NCI-H1048 (cell line): Measurements from ENCODE around the gene C6orf89.

Source experiments
- DNase-seq: peaks from one replicate; lab custom pipeline; 2025; lab: John Stamatoyannopoulos, UW

C6orf89 gene

DNA sequence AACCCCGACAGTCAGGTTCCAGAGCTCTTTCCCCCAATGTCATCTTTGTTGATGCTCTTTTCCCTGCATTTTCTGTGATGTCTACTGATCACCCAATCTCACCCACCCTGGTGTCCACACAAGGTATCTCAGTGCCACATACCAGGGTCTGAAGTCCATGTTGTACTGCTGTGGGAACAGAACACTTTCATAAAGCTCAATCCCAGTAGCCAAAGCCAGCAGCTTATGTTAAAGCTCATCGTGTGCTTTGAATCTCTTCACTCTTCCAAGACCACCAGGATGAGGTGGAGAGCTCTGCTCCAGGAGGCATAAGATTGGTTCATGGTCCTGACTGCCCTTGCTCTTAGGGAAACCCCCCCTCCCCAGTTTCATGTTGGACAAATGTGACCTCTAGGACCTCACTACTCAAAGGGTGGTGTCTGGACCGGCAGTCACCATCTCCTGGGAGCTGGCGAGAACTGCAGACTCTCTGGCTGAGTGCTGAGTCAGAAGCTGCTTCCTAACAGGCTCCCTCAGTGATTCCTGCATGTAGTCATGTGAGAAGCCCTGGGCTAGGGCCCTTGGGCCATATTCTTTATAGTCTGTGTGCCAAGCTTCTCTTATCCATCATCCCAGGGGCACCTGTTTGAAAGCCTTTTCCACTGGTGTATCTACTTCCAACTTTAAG lies 33.1 kb upstream of the C6orf89 start:
- no peak for DNase-seq

DNA sequence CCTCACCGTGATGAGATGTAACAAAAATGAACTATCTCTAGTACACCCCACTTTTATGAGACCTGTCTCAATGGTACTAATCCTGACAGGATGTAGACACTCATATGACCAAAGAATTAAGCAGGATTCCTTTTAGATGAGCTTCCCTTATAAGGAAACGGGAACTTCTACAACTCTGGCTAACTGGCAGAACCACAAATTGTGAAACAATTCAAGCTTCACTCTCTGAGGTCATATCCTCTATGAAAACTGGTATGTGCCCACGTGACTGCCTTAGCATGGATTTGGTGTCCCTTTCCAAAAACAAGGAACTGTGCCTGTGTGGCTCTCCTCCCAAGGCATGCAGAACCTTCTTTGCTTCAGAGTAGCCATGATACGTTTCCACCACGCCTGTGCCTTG lies 32.4 kb upstream of the C6orf89 start:
- no peak for DNase-seq

DNA sequence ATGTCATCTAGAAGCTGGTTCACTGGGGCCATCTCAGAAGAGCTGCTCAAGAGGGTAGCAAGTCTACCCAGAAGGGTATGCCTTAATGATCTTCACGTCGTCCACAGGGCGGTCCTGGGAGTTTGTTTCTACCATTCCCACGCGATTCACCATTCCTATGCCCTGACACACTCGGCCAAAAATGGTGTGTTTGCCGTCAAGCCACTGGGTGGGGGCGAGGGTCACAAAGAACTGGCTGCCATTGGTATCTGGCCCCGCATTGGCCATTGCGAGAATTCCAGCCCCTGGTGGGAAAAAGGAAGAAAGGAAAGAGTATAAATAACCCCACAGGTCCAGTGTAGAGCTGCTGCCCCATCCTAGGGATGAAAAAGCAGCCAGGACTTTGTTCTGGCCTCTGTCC lies 30.0 kb upstream of the C6orf89 start:
- no peak for DNase-seq

DNA sequence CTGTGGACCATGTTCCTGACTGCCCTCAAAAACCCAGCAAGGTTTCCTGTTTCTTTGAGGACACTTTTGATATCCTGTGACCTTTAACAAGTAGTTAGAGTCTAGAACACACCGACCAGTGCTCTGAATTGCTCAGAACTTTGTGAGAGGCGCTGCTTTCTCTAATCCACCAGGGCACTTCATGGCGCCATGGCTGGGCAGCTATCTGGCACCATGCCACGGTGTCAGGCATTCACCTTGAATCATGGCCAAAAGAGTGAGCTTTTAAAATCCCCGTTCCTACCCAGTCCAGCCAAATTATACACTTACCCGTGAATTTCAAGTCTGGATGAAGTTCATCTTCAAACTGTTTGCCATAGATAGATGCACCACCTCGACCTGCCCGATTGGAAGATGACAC lies 29.5 kb upstream of the C6orf89 start:
- DNase-seq = no peak

DNA sequence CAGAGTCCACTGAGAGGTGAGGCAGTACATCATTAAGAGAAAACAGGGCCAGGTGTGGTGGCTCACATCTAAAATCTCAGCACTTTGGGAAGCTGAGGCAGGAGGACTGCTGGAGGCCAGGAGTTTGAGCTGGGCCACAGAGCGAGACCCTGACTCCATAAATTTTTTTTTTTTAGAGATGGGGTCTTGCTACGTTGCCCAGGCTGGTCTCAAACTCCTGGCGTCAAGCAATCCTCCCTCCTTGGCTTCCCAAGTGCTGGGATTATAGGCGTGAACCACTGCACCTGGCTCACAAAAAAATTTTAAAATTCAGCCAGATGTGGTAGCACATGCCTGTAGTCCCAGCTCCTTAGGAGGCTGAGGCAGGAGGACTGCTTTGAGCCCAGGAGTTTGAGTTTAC lies 28.4 kb upstream of the C6orf89 start:
- DNase-seq = no peak

DNA sequence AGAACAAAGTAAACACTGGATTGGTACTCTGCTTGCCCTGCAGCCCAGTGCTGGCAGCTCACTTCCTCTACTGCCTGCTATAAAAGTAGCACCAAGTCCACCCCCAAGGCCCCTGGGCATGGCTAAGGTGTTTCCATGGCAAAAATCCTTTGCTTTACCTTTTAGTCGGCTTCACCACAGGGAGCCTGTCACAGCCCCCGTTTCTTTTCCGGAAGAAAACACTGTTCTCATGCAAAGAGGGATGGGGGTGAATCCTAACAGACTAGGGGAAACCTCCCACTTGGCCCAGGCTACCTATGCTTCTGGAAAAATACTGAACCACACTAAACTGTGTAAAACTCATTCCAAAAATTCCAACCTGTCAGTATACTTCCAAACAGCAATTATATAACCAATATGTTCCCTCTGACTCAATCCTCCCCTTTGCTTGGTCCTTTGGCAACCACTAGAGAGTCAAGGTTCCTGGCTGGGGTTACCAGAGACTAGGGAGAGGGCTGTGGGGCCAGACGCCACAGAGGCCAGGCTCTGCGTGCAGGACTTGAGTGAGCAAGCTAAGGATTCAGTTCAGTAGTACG lies 27.3 kb upstream of the C6orf89 start:
- no peak for DNase-seq

DNA sequence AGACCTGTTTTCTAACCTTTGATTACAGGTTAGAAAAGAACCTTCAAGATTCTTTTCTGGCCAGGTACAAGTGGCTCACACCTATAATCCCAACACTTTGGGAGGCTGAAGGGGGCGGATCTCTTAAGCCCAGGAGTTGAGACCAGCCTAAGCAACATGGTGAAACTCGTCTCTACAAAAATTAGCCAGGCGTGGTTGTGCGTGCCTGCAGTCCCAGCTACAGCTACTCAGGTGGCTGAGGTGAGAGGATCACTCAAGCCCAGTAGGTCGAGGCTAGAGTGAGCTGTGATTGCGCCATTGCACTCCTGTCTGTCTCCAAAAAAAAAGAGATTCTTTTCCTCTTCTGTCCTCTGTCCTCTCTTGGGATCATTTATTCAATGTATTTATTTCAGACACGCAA lies 25.6 kb upstream of the C6orf89 start:
- no peak for DNase-seq

DNA sequence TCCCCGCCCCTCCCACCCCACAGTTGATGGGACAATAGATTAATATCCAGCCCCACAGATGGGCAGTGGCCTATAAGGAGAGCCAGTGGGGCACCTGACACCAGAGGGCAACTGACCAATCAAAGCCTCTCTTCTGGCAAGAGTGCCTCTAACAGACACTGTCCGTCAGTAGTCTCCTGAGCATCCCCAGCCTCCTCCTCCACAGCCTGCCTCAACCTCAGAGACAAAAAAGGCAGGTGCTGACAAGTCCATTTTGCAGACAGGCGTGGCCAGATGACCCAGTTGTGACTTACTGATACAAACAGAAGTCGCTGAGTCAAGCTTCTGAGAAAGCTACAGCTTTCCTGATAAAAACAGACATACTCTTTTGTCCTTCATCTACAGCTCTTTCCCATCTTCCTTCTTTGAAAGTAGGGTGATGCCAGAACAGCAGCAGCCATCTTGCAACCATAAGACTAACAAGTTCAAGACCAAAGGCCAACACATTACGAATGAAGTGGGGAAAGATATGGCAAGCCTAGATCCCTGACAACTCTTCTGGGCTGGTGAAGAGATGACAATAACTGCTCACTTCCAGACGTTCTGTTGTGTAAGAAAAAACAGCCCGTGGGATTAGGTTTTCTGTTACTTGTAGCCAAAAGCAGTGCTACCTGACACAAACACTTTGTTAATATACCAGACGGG lies 23.4 kb upstream of the C6orf89 start:
- no peak for DNase-seq

DNA sequence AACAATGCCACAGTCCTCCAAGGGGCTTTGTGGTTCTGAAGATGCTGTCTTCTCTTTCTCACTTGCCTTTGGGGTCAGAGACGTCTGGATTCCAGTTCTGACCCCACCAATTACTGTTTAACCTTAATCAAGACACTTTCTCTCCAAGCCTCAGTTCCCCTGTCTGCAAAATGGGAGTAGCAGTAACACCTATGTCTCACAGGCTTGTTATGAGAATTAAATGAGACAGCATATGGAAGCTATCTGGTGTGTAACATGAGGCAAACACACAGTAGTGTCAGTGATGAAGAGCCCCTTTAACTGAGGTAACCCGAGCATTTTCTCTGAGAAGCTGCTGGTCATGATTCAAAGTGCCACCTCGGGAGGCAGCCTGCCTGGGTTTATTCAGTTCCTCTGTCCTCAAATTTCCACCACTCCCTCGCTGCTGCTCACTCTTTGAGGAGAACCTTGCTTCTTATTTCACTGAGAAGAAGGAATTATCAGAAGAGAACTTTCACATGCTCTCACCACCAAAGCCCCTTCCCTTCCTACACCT lies 22.8 kb upstream of the C6orf89 start:
- no peak for DNase-seq

DNA sequence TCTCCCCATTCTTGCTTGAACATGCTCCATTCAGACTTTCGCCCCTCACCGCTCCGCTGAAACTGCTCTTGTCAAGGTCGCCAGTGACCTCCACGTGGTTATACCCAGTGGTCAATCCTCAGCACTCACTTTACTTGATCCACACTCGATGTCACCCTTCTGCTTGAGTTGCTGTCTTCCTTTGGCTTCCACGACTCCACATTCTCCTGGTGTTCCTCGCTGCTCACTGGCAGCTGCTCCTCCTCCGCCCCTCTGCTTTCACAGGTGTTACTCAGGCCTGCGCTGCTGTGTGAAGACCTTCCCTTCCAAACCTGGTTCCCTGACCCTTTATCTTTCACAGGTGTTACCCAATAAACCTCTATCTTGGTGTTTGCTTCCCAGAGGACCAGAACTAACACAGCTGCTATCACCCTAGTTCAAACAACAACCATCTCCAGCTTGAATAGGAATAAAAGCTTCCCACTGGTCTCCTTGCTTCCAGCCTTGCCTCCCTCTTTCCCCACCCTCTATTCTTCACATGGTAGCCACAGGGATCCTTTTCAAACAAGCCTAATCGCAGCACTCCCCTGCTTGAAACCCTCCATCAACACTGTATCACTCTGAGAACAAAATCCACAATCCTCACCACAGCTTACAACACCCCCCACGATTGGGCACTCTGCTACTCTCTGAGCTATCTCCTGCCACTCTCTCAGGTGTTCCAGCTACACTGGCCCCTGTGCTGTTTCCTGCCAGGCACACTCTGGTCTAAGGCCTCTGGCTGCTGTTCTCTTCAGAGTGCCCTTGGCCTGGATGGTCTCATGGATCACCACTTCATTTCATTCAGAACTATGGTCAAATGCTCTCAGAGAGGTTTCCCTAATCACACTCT lies 21.8 kb upstream of the C6orf89 start:
- no peak for DNase-seq

DNA sequence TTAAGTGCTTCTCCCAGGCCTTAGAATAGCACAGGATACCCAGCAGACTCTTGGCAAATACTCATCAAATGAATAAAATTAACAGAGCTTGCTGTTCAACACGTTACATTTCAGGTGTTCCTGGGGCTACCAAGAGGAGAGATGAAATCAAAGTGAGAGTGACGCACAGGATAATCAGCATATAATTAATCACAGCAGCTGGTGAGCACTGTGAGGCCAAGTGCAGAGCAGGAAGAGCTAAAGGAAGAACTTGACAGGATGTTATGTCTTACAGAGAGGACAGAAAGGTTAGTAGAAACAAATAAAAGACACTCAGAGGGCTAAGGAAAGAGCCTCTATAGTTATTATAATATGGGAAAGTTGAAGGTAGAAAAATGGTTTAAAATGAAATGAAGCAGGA lies 19.9 kb upstream of the C6orf89 start:
- DNase-seq = no peak

DNA sequence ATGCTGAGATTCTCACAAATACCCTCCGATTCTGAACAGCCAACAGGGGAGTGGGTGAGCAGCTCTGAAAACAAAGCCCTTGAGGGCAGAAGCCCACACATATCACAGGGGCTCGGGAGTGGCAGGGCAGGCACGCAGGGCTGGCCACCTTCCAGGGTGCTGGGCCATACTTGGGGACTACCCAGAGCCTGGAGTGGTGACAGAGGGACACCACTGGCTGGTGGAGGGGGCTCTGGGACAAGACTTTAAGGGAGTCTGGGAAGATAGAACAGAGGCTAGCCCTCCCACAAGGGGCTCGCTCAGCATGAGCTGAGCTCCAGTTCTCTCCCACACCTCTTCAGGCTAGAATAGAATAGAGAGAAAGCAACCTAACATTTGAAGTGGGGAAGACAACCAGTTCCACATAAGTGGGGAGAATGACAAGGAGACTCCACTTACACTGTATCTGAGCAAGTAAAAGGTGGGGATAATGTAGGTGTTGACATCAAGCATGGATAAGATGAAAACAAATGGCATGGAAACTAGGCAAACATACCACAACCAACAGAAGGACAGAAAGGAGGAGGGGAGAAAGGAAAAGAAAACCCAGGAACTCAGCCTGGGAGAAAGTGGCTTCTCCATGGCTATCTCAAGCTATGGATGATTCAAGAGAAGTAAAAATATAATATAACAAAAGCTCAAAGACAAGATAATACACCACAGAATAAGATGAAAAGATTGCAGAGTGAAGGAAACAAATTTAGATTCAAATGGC lies 18.1 kb upstream of the C6orf89 start:
- DNase-seq = no peak

DNA sequence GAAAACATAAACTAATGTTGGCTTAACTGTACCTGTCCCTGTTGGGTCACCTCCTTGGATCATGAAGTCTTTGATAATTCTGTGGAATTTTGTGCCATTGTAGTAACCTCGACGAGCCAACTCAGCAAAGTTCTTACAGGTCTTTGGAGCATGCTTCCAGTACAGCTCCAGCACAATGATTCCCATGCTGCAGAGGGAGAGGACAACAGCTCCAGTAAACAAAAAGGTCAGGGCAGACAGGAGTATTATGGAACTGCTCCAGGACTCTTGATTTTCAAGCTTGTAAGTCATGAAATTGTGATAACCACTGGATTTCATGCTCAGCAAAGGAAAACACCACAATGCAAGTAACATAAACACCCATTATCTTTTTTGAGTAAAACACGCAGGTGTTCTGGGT lies 14.1 kb upstream of the C6orf89 start:
- DNase-seq = no peak

DNA sequence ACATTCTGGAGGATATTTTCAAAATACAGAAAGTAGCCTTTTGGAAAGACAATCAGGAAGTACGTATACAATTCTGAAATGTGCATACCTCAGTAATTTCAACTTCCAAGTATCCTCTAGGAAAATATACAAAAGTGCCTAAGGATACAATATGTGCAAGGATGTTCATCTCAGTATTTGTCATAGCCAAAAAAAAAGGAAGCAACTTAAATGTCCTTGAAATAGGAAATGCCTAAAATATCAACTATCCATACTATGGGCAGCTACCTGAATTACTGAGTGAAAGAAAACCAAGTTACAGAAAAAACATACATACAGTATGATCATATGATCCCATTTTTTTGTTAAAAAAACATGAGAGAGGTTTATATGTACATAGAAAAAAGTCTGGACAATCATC lies 12.6 kb upstream of the C6orf89 start:
- DNase-seq = no peak

DNA sequence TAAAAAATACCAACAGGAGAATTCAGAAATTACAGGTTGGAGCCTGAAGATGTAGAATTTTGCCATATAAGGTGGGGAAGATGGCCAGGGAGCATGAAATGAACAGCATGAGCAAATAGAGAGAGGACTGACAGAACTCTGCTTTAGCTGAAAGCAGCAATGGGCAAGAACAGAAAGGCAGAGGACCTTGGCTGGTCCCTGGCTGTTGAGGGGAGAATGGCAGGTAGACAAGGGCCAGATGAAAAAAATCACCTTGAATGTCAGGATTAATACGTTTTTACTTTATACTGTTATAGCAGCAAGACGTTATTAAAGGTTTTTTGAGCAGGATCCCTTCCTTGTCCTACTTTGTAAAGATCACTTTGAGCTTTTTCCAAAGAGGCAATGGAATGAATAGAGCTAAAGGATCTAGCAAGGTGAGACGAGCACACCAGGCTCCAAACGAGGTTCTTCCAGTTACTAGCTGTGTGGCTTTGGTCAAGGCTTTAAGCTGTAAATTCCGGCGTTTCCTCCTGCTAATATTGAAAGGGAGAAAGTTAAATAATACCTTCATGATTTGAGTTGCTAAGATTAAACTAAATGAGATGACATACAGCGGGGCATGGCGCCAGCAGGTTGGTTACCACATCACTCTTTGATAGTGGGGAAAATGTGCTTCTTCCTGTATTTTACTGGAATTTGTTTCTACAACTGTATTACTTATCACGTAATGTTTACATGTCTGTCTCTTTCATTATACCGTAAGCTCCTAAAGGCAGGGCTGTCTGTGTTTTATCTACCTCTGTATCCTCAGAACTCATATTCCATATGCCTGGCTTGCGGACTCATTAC lies 11.9 kb upstream of the C6orf89 start:
- no peak for DNase-seq

DNA sequence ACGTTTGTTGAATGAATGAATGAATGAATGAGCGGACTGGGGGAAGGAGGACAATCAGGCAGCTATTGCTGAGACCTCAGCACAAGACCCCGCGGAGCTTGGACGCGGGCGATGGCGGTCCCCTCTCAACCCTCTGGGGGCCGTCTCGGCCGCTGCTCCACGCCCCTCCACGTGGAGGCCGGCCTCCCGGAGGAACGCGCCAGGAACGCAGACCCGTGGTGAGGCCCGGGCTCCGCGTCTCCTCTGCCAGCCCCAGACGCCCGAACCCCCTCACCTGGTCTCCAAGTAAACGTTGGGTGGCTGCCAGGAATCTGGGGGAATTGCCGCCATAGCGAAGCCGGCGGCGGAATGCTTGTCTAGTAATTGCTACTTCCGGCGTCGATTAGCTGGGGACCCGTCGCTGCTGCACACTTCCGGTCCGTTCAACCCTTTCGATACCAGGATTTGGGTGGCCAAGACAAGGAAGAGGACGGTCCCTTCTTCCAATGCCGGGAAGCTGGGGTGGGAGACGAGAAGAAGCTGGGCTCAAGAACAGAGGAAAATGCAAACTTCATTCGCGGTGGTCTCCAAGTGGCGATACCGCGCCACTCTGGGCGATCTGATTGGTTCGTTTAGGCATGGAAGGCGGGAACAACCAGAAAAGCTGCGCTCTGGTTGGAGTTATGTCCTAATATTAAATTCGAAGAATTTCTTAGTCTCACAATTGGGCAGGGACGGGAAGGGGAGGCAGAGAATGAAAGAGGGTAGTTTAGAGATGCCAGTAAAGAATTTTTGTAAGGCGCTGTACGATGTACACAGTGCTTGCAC lies 11.1 kb upstream of the C6orf89 start, which contains the start of gene PPIL1:
Gene PPIL1, minus strand, starts transcription at position 361 of the 807 bp plus-strand sequence. Its CDS starts 31 bp downstream, at position 330.
- peak; percentile 92 for DNase-seq

DNA sequence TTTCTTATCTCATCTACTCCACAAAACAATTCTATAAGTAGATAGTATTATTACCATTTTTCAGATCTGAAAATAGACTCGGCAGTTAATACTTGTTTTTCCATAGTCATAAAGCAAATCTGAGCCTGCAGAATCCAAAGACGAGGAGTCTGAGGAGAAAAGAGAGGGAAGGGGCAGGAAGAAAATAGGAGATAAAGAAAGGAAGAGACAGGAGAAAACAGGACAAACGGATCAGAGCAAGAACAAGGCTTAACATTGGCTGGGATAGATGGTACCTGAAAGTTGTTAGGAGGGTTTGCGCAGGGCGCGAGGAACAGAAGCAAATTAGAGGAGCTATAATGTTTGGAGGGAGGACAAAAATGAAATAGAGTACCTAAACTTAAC lies 10.5 kb upstream of the C6orf89 start:
- DNase-seq = no peak

DNA sequence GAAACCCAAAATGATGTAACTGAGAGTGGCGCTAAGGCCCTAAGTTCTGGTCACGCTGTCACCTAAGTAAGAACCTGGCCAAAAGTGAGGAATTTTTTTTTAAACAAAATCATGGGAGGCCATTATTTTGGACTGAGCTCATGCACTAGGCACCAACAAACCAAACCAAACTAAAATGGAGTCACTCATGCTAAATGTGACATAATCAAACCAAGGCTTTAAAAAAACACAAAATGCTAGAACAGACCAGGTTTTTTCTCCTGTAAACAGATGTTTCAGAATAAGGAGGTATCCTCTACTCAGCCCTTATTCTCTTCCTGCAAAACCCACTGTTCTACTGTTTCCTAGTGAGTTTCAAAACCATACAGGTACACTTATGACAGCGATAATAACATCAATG lies 1.1 kb upstream of the C6orf89 start:
- DNase-seq = no peak

DNA sequence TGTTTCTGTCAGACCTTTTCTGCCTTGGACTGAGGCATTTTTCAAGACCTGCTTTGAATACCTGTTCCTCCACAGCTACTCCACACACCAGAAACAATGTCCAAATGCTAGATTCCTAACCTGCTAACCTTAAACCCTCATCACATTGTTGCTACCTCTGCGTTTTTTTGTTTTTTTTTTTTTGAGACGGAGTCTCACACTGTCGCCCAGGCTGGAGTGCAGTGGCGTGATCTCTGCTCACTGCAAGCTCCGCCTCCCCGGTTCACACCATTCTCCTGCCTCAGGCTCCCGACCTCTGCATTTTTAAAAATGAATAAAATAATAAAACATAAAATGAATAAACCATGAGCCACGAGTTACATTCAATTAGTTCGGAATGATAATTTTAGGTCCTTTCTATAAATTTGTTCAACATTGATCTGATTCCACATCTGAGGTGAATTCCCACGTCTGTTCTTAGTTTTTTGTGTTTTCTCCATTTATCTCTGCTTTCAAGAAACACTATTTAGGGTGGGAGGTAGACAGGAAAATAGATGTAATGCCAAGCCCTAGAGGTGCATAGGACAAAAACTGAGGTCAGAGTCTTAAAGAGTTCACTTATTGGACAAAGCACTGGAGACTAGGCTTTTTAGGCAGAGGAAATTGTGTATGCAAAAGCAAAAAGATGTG lies 1.3 kb downstream of the C6orf89 start:
- no peak for DNase-seq
